NCI-H1092 treated with DMSO at 0.1 percent for 48 hours (cell line): ENCODE data around the gene COMMD1.
"Not testable (repeated sequence)": the region's sequence is repeated elsewhere in the genome, so short reads cannot be mapped to it uniquely, and the experiment has no call there.

Experiments used
- DNase-seq: peaks from one replicate; lab custom pipeline; 2025; lab: John Stamatoyannopoulos, UW

Gene COMMD1

DNA sequence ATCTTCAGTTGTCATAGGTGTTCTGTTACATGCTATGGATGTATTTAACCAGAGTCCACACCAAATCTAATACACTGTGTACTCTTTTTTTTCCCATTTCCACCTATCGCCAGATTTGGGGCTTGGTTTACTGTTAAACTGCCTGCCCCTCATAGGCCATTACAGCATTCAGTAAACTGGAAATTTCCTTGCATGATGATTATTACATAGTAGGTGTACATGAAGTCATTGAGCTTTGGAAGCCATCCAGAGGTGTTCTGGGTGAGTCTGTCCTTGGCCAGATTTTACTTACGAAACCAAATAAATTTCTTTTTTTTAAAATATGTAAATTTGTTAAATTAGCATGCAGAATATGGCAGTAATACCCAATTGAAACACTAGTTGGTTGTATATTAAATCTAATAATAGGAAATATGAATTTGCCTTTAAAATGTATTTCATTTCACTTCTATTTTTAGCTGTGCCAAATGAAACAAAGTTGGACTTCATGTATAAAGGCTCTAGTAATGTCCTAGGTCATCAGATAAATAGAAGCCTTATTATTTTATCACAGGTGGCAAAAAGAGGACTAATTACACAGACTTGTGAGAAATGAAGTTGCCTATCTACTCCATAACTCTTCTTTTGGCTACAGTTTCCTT lies 60.7 kb downstream of the COMMD1 start:
- DNase-seq = no peak

DNA sequence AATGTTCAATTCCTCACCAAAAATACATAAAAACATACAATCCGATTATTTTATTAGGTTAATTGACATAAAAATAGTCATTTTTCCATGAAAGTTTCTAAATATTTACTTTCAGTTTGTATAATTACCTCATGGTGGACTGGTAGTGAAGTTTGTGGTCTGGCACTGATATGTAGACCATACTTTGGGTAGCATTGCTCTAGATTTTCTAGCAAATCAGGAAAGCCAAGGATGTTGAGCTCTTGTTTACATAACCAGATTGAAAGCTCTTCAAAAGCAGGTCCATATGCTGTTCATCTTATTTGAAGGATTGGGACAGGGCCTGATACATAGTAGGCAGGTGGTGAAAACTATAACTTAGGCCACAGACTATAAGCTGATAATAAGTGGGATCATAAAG lies 61.8 kb downstream of the COMMD1 start:
- no peak for DNase-seq

DNA sequence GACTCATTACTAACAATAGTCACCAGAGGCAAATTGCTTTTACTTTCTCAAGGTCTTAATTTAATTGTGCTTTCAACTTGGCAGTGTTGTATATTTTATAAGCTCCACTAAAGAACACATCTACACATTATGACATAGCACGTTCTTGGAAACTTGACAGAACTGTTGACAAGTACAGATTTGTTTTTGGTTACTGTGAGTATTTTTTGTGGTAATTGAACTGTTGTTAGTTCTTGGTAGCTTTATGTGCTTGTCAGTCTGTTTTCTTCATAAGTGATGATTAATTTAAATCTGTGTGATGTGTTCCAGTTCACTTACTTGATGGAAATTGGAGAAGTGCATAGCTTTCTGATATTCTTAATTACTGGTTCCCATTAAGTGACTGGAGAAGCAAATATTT lies 63.9 kb downstream of the COMMD1 start:
- no peak for DNase-seq

DNA sequence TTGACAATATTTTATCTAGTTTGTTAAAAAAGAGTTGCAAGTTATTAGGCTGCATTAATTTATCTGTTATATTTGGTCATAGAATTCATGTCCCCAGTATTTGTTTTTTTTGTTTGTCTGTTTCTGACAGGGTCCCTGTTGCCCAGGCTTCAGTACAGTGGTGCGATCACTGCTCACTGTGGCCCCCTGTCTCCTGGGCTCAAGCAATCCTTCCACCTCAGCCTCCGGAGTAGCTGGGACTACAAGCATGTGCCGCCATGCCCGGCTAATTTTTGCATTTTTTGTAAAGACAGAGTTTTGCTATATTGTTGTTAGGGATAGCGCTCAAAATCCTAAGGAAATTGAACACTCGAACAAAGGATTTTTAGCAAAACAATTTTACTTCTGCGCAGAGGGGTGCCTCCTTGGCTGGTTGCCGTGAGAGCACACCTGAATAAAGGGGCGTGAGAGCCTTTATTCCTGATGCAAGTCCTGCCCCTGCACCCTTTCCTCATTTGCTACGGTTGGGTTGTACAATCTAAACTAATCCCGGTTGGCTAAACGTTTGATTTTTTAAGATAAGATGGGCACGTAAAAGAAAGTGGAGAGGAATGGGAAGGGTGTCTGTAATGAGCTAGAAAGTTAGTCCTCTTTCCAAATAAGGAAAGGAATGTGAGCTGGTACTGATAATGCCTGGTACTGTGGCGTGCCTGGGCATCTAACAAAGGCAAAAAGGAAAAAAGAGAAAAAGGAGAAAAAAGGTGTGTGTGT lies 65.5 kb downstream of the COMMD1 start:
- DNase-seq = no peak

DNA sequence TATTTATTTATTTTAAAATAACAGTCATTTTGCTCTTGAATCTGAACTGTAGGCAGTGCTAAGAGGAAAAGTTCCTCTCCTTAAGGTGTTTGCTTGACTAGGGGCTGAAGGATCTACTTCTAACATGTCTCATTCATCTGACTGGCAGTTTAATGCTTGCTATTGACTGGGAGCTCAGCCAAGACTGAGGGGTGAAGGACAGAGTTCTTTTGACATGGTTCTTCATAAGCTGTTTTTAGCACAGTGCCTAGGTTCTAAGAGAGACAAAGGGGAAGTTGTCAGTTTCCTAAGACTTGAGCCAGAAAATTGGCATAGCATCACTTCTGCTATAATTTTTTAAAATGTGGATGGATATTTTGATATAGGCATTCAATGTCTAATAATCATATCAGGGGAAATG lies 73.0 kb downstream of the COMMD1 start:
- DNase-seq = no peak

DNA sequence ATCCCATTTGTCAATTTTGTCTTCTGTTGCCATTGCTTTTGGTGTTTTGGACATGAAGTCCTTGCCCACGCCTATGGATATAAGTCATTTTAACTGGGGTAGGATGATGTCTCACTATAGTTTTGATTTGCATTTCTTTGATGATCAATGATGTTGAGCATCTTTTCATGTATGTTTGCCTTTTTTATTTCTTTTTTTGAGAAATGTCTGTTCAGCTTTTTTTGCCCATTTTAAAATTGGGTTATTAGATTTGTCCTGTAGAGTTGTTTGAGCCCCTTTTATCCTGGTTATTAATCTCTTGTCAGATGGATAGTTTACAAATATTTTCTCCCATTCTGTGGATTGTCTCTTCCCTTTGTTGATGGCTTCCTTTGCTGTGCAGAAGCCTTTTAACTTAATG lies 75.3 kb downstream of the COMMD1 start:
- DNase-seq = no peak

DNA sequence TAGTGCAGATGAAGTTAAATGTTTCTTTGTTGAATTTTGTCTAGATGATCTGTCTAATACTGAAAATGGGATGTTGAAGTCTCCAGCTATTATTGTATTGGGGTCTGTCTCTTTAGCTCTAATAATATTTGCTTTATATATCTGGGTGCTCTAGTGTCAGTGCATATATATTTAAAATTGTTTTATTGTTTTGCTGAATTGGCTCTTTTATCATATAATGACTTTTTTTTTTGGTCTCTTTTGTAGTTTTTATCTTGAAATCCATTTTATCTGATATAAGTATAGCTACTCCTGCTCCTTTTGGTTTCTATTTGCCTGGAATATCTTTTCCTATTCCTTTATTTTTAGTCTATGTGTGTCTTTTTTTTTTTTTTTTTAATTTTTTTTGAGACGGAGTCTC lies 79.2 kb downstream of the COMMD1 start:
- DNase-seq = no peak

DNA sequence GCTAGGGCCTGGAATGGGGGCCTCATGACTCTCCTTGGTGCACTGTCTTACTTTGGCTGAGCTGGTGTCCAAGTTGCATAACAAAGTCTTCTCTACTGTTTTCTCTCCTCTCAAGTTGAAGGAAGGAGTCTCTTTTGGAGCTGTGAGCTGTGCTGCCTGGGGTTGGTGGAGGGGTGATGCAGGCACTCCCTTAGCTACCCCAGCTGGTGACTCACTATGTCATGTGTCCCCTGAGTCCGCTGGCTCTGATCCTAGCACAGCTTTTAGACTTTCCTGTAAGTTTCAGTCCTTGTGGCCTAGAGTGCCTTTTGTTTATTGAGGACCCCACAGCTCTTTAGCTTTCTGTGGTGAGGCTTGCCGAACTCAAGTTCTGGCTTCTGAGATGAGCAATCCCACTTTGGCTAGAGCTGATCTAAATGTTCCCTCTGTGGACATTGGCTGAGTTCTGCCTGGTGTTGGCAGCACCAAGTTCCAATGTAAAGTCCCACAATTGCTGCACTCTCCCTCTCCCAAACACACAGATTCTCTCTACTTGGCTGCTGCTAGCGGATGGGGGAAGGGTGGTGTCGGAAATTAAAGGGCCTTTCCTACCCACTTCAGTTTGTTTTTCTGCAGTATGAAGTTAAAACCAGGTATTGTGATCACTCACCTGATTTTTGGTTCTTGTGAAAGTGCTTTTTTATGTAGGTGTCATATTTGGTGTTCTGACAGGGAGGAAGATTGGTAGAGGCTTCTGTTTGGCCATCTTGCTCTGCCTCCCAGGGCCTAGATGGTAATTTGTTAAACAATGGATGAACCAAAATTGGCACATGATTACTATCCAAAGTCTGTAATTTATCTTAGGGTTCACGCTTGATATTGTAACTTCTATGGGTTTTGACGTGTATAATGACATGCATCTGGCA lies 83.2 kb downstream of the COMMD1 start:
- DNase-seq = no peak

DNA sequence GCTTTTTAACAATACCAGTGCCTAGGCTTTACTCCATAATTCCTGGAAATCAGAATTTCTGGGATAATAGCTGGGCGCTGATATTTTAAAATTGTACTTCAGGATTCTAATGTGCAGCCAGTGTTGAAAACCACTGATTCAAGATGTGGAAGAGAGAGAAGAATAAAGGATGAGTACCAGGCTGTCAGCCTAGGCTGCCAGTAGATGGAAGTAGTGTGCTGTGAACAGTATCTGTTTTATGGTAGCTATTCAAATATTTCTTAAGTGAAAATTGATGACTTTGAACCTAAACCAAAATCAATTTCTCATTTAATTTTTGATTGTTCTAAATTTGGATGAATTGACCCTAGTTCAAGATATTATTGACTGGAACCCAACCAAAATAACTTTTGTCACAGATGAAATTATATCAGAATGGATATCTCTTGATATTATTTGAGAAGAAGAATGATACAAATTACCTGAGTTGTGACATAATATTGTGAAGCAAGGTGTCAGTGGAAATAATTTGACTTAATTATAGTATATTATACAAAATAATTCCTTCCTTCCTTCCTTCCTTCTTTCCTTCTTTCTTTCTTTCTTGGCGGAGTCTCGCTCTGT lies 88.0 kb downstream of the COMMD1 start:
- peak; percentile 34 for DNase-seq

DNA sequence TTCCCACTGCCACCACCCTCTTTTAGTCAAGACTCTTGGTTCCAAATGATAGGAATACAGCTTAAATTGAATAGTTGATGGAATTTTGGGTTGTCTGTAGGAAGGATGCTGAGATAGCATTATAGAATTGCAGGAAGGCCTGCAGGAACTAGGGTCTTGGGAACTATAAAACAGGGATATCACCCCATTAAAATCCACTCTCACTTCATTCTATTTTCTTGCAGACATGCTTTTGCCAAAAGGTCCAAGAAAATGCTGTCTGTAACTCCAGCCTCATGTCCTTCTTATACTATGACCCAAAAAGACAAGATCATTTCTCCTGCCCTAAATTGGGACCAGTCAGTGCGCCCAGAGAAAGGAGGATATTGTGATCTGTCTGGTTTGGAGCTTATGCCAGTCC lies 89.1 kb downstream of the COMMD1 start:
- DNase-seq = no peak

DNA sequence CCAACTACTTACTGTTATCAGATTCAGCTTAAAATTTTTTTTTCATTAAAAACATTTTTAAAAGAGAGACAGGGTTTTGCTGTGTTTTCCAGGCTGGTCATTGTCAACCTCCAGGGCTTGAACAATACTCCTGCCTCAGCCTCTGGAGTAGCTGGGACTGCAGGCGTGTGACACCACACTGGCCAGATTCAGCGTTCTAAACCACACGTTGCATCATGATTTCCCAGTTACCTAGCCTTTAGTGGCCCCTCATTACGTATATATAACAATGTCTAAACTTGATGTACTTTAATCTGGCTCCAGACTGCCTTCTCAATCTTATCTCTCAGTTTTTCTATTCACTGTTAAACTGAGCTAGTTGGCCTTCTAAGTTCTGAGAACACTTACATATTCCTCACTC lies 89.6 kb downstream of the COMMD1 start:
- no peak for DNase-seq

DNA sequence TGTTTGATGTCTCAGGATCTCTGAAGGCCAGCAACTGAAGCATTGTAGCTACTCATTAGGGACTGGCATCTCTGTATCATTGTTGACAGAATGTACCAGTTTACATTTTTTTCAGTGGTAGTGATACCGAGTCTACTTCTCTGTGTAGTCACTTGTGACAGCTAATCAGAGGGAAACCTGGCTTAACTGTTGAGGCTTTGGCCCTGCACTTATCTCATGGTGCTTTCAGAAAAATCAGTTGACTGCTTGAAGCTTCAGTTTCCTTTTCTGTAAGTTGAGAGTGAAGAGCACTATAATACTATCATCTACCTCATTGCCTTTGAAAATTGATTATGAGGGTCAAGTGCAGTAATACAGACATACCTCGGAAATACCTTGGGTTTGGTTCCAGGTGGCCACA lies 90.0 kb downstream of the COMMD1 start:
- no peak for DNase-seq

DNA sequence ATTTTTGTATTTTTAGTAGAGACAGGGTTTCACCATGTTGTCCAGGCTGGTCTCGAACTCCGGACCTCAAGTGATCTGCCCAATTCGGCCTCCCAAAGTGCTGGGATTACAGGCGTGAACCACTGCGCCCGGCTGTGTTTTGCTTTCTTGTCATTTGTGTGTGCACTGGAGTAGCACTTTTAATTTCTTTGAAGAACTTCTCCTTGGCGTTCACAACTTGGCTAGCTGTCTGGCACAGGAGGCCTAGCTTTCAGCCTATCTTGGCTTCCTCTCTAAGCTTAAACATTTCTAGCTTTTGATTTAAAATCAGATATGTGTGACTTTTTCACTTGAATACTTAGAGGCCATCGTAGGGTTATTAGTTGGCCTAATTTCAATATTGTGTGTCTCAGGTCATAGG lies 93.0 kb downstream of the COMMD1 start:
- DNase-seq = no peak

DNA sequence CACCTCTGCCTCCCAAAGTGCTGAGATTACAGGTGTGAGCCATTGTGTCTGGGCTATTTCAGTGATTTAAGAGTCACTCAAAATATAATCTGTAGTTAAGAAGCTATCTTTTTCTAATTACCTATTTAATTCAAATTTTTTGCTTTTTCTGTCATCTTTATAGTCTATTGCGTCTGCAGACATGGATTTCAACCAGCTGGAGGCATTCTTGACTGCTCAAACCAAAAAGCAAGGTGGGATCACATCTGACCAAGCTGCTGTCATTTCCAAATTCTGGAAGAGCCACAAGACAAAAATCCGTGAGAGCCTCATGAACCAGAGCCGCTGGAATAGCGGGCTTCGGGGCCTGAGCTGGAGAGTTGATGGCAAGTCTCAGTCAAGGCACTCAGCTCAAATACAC lies 95.1 kb downstream of the COMMD1 start:
- no peak for DNase-seq

DNA sequence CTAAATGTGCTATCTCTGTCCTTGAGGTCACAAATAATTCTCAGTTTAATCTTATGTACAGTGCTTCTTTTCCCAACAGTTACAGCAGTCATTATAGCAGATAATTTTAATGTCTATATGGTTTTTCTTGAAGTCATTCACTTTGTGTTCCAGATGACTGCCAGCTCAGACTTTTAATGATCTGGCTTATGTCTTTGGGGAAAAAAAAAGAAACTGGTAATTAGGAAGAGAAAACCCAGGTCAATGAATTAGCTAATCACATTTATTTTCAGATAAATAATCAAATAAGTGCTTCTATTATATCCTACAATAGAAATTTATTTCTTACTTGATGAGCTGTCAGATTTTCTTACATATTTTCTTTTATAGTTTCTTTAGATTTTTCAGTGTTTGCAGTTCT lies 96.0 kb downstream of the COMMD1 start:
- no peak for DNase-seq

DNA sequence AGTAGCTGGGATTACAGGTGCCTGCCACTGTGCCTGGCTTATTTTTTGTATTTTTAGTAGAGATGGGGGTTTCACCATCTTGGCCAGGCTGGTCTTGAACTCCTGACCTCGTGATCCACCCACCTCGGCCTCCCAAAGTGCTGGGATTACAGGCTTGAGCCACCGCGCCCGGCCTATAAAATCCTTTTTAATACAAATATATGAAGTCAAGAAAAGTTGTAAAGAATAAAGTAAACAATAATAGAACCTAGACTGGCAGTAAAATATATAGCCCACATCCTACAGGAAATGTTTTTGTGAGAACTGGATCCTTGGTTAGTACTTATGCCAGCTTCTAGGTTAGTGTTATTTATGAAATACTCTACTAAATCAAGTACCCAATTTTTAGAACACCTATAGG lies 99.0 kb downstream of the COMMD1 start:
- not testable (repeated sequence) for DNase-seq

DNA sequence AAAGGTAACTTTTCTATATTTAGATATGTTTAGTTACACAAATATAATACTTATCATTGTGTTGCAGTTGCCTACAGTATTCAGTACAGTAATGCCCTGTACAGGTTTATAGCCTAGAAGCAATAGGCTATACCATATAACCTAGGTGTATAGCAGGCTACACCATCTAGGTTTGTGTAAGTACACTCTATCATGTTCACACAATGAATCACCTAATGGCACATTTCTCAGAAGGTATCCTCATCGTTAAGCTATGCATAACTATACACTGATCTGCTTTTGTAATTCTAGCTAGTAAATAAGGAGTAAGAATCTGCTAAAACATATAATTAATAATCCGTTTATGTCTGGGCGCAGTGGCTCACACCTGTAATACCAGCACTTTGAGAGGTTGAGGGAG lies 102.1 kb downstream of the COMMD1 start:
- no peak for DNase-seq

DNA sequence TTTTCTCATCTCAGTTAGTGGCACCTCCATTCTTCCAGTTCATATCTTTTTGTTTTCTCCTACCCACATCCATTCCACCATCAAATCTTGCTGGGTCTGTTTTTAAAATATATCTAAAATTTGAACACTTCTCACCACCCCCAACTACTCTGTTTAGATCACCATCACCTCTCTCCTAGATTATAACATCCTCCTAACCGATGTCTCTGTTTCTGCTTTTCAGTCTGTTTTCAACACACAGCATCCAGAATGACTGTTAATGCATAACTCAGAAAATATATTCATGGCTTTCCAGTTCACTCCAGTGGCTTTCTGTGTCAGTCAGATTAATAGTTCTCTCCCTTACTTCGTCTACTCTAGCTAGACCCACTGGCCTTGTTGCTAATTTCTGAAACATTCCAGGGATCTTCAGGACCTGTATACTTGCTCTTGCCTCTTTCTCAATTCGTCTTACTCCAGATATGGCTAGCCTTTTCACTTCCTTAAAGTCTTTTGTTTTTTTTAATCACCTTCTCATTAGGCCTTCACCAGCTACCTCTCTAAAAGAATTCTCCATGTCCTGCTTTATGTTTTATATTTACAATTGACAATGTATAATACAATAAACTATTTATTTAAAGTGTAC lies 105.3 kb downstream of the COMMD1 start:
- no peak for DNase-seq

DNA sequence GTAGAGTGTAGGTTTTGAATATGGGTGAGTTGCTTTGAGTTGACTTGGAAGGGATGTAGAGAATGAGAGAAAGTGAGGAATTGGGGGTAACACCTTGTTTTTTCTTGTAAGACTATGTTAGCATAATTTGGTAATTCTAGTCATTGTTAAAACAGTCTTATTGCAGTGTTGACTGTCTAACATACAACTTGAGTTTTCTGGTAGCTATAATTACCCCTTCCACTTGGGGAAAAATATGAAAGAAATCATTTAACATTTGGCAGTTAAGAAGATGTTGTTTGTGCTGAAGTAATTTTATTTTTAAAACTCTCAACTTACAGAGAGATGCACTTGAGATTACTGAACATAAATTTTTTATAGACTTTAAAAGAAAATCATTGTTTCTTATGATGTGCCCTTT lies 108.2 kb downstream of the COMMD1 start:
- no peak for DNase-seq

DNA sequence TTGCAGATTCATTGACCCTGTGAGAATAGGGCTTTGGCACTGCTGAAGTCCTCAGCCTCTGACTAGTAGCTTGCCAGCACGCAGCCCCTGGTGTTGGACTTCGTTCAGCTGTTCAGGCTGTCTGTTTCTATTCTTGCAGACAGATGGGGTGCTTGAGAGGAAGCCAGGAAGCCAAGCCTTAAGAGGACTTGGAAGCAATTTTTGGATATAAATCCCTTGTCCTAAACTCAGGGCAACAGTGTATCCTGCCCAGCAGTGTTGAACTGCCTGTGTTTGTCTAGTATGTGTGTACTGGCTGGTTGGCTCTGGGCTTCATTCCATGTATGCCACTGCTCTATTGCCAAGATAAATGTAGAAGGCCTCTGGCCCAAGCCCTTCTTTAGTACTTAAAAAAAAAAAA lies 108.6 kb downstream of the COMMD1 start:
- peak; percentile 92 for DNase-seq

DNA sequence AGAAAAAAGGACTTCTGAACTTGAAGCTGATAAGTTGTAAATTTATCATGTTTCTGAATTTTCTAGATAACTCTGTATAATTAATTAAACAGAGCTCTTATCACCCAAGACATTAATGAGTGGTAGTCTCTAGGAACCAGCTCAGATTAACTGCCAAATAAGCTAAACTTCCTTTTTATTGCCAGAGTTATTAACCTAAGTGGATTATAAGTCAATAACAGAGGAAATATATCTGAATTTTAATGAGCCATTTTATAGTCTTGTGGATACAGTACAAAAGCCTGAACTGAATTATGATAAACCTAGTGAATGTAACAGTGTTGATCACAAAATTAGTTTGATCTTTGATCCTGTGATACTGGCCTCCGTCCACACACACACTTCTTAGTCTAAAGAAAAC lies 111.5 kb downstream of the COMMD1 start:
- DNase-seq = no peak

DNA sequence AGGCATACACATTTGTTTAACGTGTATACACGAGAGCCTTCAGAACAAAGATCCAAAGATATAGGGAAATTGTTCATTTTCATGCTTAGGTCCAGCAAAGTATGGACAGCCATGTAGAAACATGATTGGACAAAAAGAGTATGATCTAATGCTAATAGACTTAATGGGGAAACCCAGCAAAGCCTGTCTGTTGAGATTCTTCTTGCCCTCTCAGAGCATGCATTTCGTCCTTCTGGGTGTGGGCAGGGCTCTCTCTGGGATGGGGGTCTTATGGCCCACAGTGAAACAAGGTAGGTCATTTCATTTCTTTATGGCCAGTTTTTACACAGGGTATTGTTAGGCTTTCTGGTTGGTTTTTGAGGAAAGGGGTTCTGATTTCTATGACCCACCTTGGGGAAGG lies 124.4 kb downstream of the COMMD1 start:
- DNase-seq = no peak
